CD1c-positive myeloid dendritic cell (primary cell): Measurements from ENCODE around the gene TSC2.

Experiments
- DNase-seq: peaks from one replicate; pipeline ENCODE4 v3.0.0-alpha.2; 2016; ENCODE audit errors: extremely low spot score

The TSC2 gene

GRCh38 chr16:2047330-2048115 lies at the start of gene TSC2, which contains the start of gene NTHL1:
TSS of gene TSC2 (plus strand) at chr16:2047985. CDS start at chr16:2048616, 631 bp downstream.
TSS of gene NTHL1 (minus strand) at chr16:2047834. CDS start at chr16:2047823, 11 bp downstream.
- DNase-seq, result peak; percentile 97

- no peak for DNase-seq
Observed at GRCh38 chr16:1998360-1998835, 49.4 kb upstream of the TSC2 start.

- DNase-seq, result no peak
Observed at GRCh38 chr16:1998852-1999801, 48.7 kb upstream of the TSC2 start.

GRCh38 chr16:1999866-2000514 lies 47.8 kb upstream of the TSC2 start:
- no peak for DNase-seq

- no peak for DNase-seq
Observed at GRCh38 chr16:2001035-2001434, 46.8 kb upstream of the TSC2 start.

GRCh38 chr16:2001456-2002355 lies 46.1 kb upstream of the TSC2 start:
- DNase-seq, result no peak

- no peak for DNase-seq
Observed at GRCh38 chr16:2002406-2003230, 45.2 kb upstream of the TSC2 start.

GRCh38 chr16:2003231-2003826 lies 44.5 kb upstream of the TSC2 start:
- DNase-seq, result no peak

- peak; percentile 95 for DNase-seq
Observed at GRCh38 chr16:2003827-2004641, 43.8 kb upstream of the TSC2 start.

- DNase-seq, result no peak
Observed at GRCh38 chr16:2004795-2005517, 42.8 kb upstream of the TSC2 start.

- no peak for DNase-seq
Observed at GRCh38 chr16:2005646-2006045, 42.1 kb upstream of the TSC2 start.

GRCh38 chr16:2006317-2006716 lies 41.5 kb upstream of the TSC2 start:
- no peak for DNase-seq

GRCh38 chr16:2007081-2007836 lies 40.5 kb upstream of the TSC2 start:
- no peak for DNase-seq

- no peak for DNase-seq
Observed at GRCh38 chr16:2008009-2008526, 39.7 kb upstream of the TSC2 start.

GRCh38 chr16:2008631-2009163 lies 39.1 kb upstream of the TSC2 start:
- DNase-seq, result no peak

GRCh38 chr16:2009164-2009711 lies 38.5 kb upstream of the TSC2 start:
- DNase-seq, result no peak
